ENCODE measurements around the gene FOXK2.

FOXK2 gene

DNA sequence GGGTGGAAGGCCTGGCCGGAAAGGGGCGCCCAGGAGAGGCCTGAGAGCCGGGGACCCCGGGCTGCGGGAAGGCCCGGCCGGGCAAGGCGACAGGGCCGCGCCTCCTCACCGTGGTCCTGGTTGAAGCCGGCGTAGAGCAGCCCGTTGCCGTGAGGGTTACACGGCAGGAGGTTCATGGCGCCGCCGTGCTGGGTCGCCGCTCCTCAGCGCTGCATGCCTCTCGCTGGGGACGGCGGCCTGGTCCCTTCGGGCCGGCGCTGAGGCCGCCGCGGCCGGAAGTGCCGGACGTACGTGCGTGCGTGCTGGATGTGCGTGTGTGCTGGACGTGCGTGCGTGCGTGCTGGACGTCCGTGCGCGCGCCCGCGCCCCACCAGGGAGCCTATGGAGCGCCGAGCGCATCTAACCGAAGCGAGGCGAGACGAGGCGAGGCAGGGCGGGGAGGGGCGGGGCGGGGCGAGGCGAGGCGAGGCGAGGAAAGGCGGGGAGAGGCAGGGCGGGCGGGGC lies 128.7 kb downstream of the FOXK2 start, which contains the start of gene WDR45B:
WDR45B (minus strand) TSS at position 280 of the 504 bp plus-strand sequence; CDS start at position 176, 104 bp downstream.
- DNase-seq, result peak; percentile 80

GRCh38 chr17:82648742-82649331 lies 129.3 kb downstream of the FOXK2 start:
- peak; percentile 19 for DNase-seq

DNA sequence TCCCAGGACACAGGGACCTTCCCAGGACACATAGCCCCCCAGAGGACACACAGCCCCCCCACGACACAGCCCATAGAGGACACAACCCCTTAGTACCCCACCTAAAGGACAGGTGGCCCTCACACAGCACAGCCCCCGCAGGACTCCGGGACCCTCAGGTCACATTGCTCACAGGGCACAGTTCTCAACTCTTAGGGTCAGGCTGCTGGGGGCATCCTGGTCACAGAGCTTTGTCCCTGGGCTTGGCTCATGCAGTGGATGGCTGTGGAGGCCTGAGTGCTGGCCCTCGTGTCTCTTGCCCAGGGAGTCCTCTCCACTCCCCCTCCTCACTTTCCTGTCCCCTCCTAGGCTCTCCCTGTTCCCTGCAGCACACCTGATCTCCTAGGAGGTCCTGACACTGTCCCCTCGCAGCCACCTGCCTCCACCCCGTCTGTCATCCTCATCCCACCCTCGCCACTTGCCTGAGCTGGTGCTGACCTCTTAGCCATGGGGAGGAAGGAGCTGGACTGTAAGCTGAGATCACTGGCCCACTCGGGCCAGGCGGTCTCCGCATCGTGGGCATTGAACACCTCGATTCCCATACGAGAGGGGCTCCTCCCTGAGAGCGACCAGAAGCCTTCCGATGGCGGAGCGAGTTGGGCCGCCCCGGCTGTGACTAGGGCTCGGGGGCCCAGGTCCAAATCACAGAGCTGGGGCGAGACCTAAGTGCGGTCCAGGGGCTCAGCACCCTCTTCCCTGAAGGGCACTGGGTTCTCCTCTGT lies 130.1 kb downstream of the FOXK2 start:
- DNase-seq, result no peak

DNA sequence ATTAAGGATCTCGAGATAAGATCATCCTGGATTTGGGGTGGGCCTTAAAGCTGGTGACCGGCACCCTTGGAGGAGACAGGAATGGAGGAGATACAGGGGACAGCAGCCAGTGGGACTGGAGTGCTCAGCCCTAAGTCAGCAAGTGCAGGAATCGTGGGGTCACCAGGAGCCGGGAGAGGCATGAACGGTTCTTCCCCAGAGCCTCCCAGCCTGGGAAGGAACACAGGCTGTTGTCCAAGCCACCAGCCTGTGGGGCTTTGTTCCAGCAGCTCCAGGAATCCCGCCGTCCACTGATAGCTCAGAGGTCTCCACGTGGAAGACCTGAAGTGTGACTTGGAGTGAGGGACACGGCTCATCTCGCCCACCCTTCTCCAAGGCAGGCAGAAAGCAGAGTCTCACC lies 131.2 kb downstream of the FOXK2 start:
- no peak for DNase-seq

GRCh38 chr17:82653651-82654528 lies 134.4 kb downstream of the FOXK2 start:
- DNase-seq, result no peak

All from NCI-H748 treated with DMSO at 0.1 percent for 48 hours (cell line).